CD4-positive, alpha-beta T cell treated with Interleukin-10 for 1 hour (primary cell): ENCODE measurements around the gene PTAR1.

ENCODE experiments used
- DNase-seq: peaks from one replicate; pipeline ENCODE4 v3.0.0-alpha.2; 2020

PTAR1 gene

GRCh38 chr9:69672596-69673310 lies 87.1 kb downstream of the PTAR1 start:
- DNase-seq, result peak; percentile 69

DNA sequence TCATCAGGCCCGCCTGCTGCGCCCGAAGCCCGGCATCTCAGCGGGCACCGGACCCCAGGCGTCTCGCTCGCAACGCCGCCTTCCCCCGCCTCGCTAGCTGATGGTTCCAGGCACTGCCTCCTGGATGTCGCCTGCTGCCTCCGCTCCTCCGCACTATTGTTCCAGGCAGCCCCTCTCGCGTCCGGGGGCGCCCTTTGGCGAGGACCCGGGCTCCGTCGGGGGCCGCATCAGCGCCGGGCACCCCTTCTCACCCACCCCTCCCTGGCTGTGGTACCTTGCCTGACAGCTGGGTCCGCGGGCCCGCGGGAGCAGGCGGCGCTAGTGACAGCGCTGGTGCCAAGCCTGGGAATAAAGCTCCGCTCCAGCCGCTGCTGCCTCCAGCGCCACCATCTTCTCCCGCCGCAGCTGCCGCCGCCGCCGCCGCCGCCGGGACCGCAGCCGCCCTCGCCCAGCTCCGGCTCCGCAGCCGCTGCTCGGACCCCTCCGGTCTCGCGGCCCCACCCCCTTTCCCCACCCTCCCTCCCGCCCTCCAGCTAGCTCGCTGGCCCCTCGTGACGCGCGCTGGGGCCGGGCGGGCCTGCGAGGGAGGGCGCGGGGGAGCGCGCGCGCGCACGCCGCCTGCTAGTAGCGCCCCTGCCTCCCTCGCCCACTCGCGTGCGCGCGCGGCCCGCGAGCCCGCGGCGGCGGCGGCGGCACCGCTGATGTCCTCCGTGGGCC lies 87.8 kb downstream of the PTAR1 start, which contains the start of gene APBA1:
TSS of gene APBA1 (minus strand) at position 493 of the 717 bp plus-strand sequence.
- peak; percentile 54 for DNase-seq

GRCh38 chr9:69671311-69671878 lies 88.4 kb downstream of the PTAR1 start:
- no peak for DNase-seq

DNA sequence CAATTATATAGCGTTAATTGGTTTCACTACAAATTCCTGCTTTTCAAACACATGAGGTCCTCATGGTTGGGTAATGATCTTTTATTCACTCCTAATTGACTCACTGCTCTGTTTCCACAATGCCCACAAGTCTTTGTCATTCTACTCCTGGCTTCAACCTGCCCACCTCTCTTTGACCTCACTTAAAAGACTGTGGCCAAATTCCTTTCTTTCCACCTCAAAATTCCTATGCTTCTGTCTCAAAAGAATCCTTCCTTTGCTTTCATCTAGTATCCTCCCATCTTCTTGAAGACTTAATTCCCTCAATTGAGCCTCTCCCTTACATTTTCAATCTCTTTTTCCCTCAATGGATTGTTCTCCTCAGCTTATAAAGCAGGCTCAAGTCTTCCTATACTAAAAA lies 92.5 kb downstream of the PTAR1 start:
- no peak for DNase-seq

GRCh38 chr9:69660304-69660703 lies 99.5 kb downstream of the PTAR1 start:
- DNase-seq, result no peak
